Femur (tissue), 1 donor: ENCODE data around the gene KIAA0513.
"Not testable (repeated sequence)": the region's sequence is repeated elsewhere in the genome, so short reads cannot be mapped to it uniquely, and the experiment has no call there.

ENCODE experiments used
- DNase-seq: peaks from one replicate; pipeline ENCODE4 v3.0.0-alpha.2; 2017

Gene KIAA0513

GRCh38 chr16:85051683-85052082 is 24.1 kb downstream of the KIAA0513 start:
- DNase-seq: no peak

GRCh38 chr16:85052536-85052935 is 24.9 kb downstream of the KIAA0513 start:
- no peak for DNase-seq

DNA sequence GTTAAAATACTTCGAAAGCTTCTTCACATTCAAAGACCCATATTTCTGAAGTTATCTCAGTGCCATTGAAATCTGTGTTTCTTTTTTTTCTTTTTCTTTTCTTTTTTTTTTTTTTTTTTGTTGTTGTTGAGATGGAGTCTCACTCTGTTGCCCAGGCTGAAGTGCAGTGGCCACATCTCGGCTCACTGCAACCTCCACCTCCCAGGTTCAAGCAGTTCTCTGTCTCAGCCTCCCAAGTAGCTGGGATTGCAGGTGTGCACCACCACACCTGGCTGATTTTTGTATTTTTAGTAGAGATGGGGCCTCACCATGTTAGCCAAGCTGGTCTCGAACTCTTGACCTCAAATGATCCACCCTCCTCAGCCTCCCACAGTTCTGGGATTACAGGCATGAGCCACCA is 26.7 kb downstream of the KIAA0513 start:
- not testable (repeated sequence) for DNase-seq

GRCh38 chr16:85054948-85055492 is 27.4 kb downstream of the KIAA0513 start:
- no peak for DNase-seq

DNA sequence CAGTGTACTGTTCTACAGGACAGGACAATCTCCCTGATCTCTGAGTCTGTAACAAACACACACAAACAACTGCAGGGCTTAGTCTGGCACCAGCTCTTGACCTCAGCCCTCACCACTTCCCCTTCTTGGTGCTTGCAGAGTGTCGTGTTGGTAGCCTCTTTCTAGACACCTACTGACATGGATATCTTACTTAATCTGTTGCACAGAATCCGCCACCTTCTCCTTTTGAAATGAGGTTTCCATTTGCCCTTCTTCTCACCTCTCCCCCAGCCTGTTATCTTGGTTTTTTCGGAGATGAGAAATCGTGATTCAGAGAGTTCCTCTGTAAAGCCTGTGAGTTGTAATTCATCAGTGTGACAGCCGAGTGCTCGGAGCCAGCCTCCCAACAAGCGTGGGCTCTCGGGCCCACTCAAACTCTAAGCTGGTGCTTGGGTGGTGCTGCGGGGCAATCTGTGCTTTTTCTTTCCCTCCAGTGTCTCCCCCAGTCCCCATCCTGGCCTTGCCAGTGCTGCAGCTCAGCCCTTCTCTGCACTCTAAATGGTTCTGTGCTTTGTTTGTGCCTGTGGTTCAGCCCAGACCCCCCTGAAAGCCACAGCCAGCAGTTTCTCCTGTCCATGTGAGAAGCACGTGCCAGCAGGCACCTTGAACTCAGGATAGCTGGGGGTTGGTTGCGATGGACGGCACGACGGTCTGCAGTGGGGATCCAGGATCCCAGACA is 28.1 kb downstream of the KIAA0513 start:
- DNase-seq: peak; percentile 76

DNA sequence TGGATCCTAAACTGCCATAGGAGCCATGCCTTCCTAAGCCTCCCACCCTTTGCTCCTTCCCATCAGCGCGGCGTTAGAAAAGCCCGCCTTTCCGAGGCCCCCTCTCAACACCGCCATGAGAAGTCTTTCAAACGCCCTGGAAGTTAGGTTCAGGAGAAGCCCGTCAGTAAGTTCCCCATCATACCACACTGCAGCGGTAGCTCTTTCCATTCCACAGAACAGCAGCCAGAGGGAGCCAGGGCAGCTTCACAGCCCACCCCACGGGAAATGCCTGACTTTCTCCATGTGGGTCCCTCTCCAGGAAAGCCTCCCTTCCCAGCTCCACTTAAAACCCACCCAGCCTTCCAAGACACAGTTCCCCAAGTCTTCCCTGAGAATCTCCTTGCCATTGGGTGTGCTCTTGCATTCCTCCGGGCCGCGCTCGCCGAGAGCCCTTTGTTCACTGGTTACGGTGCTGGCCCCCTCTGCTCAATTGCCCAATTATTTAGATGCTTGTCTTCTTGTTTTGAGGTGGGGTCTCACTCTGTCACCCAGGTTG is 28.7 kb downstream of the KIAA0513 start:
- DNase-seq: no peak

DNA sequence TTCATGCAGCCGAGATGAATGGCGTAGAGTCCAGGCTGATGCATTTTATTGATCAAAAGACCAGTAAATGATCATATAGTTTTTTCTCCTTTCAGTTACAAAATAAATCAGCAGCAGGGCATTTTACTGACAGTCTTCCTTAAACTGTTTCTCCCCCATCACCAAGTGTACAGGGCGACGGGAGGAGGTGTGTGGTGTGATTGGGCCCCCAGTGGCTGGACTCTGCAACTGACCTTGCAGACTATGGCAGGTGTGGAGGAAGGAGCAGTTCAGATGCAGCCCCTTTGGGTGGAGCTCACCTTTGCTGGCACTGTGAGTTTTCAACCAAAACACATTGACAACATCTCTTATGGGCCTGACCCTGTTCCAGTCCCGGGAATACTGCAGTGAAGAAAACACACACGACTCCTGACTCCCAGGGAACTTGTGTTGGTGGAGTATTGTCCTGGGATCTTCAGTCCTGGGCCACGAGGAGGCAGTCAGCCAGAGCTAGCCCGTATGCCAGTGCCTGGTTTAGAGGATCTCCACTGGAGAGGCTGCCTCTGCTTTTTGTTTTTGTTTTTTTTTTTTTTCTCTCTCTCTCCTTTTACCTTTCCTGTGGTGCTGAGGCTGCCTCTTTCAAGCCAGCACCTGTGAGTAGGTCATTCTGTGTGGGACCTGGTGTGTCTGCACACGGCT is 29.8 kb downstream of the KIAA0513 start:
- no peak for DNase-seq

GRCh38 chr16:85057948-85058347 is 30.4 kb downstream of the KIAA0513 start:
- DNase-seq: no peak

- DNase-seq: no peak
These were observed 31.3 kb downstream of the KIAA0513 start for GRCh38 chr16:85058909-85059308.

GRCh38 chr16:85061566-85061965 is 34.0 kb downstream of the KIAA0513 start:
- peak; percentile 51 for DNase-seq

- no peak for DNase-seq
These were observed 34.7 kb downstream of the KIAA0513 start for GRCh38 chr16:85062323-85062722.

DNA sequence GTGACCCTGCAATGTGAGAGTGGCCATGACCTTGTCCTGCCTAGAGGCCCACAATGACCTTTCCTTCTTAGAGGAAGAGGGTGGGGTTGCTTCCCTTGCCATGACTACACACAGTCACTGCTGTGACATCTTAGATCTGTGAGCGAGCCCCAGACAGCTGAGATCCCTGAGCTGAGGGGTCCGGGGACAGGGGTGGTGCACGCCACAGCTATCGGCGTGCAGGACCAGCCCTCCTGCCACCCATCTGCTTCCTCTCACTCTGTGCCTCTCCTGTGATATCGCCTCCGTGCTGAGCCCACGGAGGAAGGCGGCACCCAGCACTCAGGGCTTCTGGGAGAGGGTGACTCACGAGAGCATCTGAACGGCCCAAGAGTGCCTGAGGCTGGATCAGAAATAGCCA is 35.2 kb downstream of the KIAA0513 start:
- no peak for DNase-seq

DNA sequence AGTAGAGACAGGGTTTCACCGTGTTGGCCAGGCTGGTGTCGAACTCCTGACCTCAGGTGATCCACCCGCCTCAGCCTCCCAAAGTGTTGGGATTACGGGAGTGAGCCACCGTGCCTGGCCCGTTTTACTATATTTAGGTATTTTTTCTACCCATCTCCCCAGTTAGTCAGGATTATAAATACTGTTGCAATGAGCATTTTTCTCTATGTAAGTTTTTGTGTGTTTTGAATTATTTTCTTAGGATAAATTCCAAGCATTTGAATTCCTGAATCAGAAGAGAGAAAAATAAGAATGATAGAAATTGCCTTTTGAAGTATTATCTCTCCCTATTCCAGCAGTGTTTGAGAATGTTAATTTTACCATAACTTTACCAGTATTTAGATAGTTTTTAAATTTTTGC is 36.6 kb downstream of the KIAA0513 start:
- DNase-seq: no peak

DNA sequence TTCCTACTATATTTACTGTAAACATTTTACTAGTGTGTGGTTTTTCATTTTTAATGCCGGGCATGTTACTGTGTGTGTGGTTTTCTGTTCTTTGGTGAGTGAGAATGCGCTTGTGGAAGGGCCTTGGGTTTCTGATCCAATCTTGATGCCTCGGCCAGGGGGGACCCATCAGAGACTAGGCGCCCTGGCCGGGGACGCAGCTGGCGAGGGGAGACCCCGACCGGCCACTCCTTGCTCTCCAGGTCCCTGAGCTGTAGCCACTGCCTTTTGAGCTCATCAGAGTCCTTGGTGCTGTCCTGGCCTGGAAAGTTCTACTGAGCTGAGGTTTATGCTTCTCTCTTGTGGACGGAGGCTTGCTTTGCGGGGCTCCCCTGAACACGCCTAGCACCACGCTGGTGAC is 37.5 kb downstream of the KIAA0513 start:
- DNase-seq: no peak

- DNase-seq: no peak
These were observed 38.8 kb downstream of the KIAA0513 start for GRCh38 chr16:85066346-85066885.

DNA sequence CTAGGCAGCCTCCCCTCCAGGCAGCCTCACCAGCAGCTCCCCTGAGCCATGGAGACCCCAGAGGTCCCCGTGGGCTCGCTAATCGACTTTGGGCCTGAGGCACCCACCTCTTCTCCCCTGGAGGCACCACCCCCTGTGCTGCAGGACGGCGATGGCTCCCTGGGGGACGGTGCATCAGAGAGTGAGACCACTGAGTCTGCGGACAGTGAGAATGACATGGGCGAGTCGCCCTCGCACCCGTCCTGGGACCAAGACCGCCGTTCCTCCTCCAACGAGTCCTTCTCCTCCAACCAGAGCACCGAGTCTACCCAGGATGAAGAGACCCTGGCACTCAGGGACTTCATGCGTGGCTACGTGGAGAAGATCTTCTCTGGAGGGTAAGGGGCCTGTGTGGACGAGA is 39.4 kb downstream of the KIAA0513 start:
- no peak for DNase-seq

- no peak for DNase-seq
These were observed 39.8 kb downstream of the KIAA0513 start for GRCh38 chr16:85067426-85067825.

- no peak for DNase-seq
These were observed 41.2 kb downstream of the KIAA0513 start for GRCh38 chr16:85068746-85069145.

- DNase-seq: no peak
These were observed 41.6 kb downstream of the KIAA0513 start for GRCh38 chr16:85069171-85069570.

GRCh38 chr16:85072076-85072860 is 44.7 kb downstream of the KIAA0513 start:
- no peak for DNase-seq

GRCh38 chr16:85072947-85073346 is 45.4 kb downstream of the KIAA0513 start:
- peak; percentile 67 for DNase-seq

DNA sequence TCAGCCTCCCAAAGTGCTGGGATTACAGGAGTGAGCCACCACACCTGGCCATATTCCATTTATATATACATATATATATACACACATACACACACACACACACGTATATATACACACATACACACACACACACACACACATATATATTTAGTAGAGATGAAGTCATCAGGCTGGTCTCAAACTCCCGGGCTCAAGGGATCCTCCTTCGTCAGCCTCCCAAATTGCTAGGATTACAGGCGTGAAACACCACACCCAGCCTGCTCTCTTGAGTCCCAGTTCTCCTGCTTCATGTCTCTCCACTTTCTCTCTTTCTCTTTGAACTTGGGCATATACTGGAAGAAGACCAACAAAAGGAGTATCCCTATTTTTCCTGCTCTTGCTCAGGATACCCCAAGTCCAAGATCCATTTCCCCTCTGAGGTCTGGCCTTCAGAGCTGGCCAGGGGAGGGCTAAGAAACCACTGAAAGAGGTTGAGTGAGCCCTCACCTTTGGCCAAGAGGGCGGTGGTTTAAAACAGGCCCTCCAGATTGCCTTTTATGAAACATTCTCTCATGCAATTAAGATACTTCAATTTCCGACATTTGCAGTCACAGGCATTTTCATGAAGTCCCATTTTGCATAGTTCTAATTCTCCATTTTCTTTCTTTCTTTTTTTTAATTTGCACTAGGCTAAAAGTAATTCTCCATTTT is 46.8 kb downstream of the KIAA0513 start:
- no peak for DNase-seq
